ENCODE measurements around the gene DYNLT2. TPM values are rescaled to one million over a fixed set of nuclear protein-coding genes. Genes with fewer than 3 reads are reported as not detected.
"Not testable (repeated sequence)": the region's sequence is repeated elsewhere in the genome, so short reads cannot be mapped to it uniquely, and the experiment has no call there.

DYNLT2 gene
- polyA plus RNA-seq, 2 donors: 1.3 to 2.7 TPM

- H3K36me3 ChIP-seq (ENCODE audit: control insufficient read depth in 2 of 2, insufficient read depth in 2 of 2, low read length in 1 of 2): peaks cover 23 to 31% of the 10 kb centered on the region in 2 donors
- no peaks in the 10 kb centered on the region for H3K27me3 ChIP-seq (ENCODE audit: control insufficient read depth in 1 of 2, insufficient read depth in 2 of 2, low read length in 2 of 2)
- WGBS, 2 donors: 92% methylated on average over 10 of the region's 10 CpGs
- H3K27ac ChIP-seq (ENCODE audit: low read depth in 2 of 2, low read length in 1 of 2): no peak overlapping the region
- H3K4me1 ChIP-seq (ENCODE audit: control insufficient read depth in 2 of 2, insufficient read depth in 2 of 2, low read length in 1 of 2): no peaks in the 10 kb centered on the region
- H3K9me3 ChIP-seq (ENCODE audit: control insufficient read depth in 2 of 2, insufficient read depth in 1 of 2, low read depth in 1 of 2, low read length in 1 of 2): no peaks in the 10 kb centered on the region
- no peak overlapping the region for H3K4me3 ChIP-seq (ENCODE audit: low read depth in 1 of 2, low read length in 2 of 2)
Observed at GRCh38 chr6:169775321-169775720, 23.9 kb upstream of the DYNLT2 start.

GRCh38 chr6:169774347-169774746, 23.0 kb upstream of the DYNLT2 start:
- H3K36me3 ChIP-seq (ENCODE audit: control insufficient read depth in 2 of 2, insufficient read depth in 2 of 2, low read length in 1 of 2): peaks cover 19 to 29% of the 10 kb centered on the region in 2 donors
- no peaks in the 10 kb centered on the region for H3K27me3 ChIP-seq (ENCODE audit: control insufficient read depth in 1 of 2, insufficient read depth in 2 of 2, low read length in 2 of 2)
- H3K27ac ChIP-seq (ENCODE audit: low read depth in 2 of 2, low read length in 1 of 2): no peak overlapping the region
- 88 to 93% methylated on average over 9 of the region's 9 CpGs for WGBS, 2 donors
- H3K4me1 ChIP-seq (ENCODE audit: control insufficient read depth in 2 of 2, insufficient read depth in 2 of 2, low read length in 1 of 2): no peaks in the 10 kb centered on the region
- H3K4me3 ChIP-seq (ENCODE audit: low read depth in 1 of 2, low read length in 2 of 2): no peak overlapping the region
- H3K9me3 ChIP-seq (ENCODE audit: control insufficient read depth in 2 of 2, insufficient read depth in 1 of 2, low read depth in 1 of 2, low read length in 1 of 2): no peaks in the 10 kb centered on the region

- Histone ChIP-seq H3K4me1 (ENCODE audit: control insufficient read depth in 2 of 2, insufficient read depth in 2 of 2, low read length in 1 of 2) (no peaks in the 10 kb centered on the region), H3K27ac (ENCODE audit: low read depth in 2 of 2, low read length in 1 of 2) (no peak overlapping the region), H3K9me3 (ENCODE audit: control insufficient read depth in 2 of 2, insufficient read depth in 1 of 2, low read depth in 1 of 2, low read length in 1 of 2) (no peaks in the 10 kb centered on the region), H3K36me3 (ENCODE audit: control insufficient read depth in 2 of 2, insufficient read depth in 2 of 2, low read length in 1 of 2) (peaks cover 24 to 25% of the 10 kb centered on the region in 2 donors), H3K4me3 (ENCODE audit: low read depth in 1 of 2, low read length in 2 of 2) (no peak overlapping the region), H3K27me3 (ENCODE audit: control insufficient read depth in 1 of 2, insufficient read depth in 2 of 2, low read length in 2 of 2) (no peaks in the 10 kb centered on the region)
- WGBS, 2 donors: 94 to 95% methylated on average over 13 of the region's 13 CpGs
Observed at GRCh38 chr6:169766921-169767736, 15.8 kb upstream of the DYNLT2 start.

- Histone ChIP-seq H3K4me3 (ENCODE audit: low read depth in 1 of 2, low read length in 2 of 2) (no peak overlapping the region), H3K27ac (ENCODE audit: low read depth in 2 of 2, low read length in 1 of 2) (no peak overlapping the region), H3K4me1 (ENCODE audit: control insufficient read depth in 2 of 2, insufficient read depth in 2 of 2, low read length in 1 of 2) (no peaks in the 10 kb centered on the region), H3K36me3 (ENCODE audit: control insufficient read depth in 2 of 2, insufficient read depth in 2 of 2, low read length in 1 of 2) (peaks cover 20% of the 10 kb centered on the region in 2 donors), H3K27me3 (ENCODE audit: control insufficient read depth in 1 of 2, insufficient read depth in 2 of 2, low read length in 2 of 2) (no peaks in the 10 kb centered on the region), H3K9me3 (ENCODE audit: control insufficient read depth in 2 of 2, insufficient read depth in 1 of 2, low read depth in 1 of 2, low read length in 1 of 2) (no peaks in the 10 kb centered on the region)
- 72 to 73% methylated on average over 5 of the region's 5 CpGs for WGBS, 2 donors
Observed at GRCh38 chr6:169766232-169766631, 14.9 kb upstream of the DYNLT2 start.

GRCh38 chr6:169765789-169766188, 14.4 kb upstream of the DYNLT2 start:
- 91 to 94% methylated on average over 10 of the region's 10 CpGs for WGBS, 2 donors
- H3K4me1 ChIP-seq (ENCODE audit: control insufficient read depth in 2 of 2, insufficient read depth in 2 of 2, low read length in 1 of 2); H3K9me3 ChIP-seq (ENCODE audit: control insufficient read depth in 2 of 2, insufficient read depth in 1 of 2, low read depth in 1 of 2, low read length in 1 of 2); H3K4me3 ChIP-seq (ENCODE audit: low read depth in 1 of 2, low read length in 2 of 2); H3K27ac ChIP-seq (ENCODE audit: low read depth in 2 of 2, low read length in 1 of 2); H3K27me3 ChIP-seq (ENCODE audit: control insufficient read depth in 1 of 2, insufficient read depth in 2 of 2, low read length in 2 of 2): not testable (repeated sequence)
- H3K36me3 ChIP-seq (ENCODE audit: control insufficient read depth in 2 of 2, insufficient read depth in 2 of 2, low read length in 1 of 2): peaks cover 20% of the 10 kb centered on the region in 2 donors

GRCh38 chr6:169763881-169764280, 12.5 kb upstream of the DYNLT2 start:
- Histone ChIP-seq H3K9me3 (ENCODE audit: control insufficient read depth in 2 of 2, insufficient read depth in 1 of 2, low read depth in 1 of 2, low read length in 1 of 2) (no peaks in the 10 kb centered on the region), H3K4me3 (ENCODE audit: low read depth in 1 of 2, low read length in 2 of 2) (no peak overlapping the region), H3K36me3 (ENCODE audit: control insufficient read depth in 2 of 2, insufficient read depth in 2 of 2, low read length in 1 of 2) (peaks cover 19 to 20% of the 10 kb centered on the region in 2 donors), H3K27me3 (ENCODE audit: control insufficient read depth in 1 of 2, insufficient read depth in 2 of 2, low read length in 2 of 2) (no peaks in the 10 kb centered on the region), H3K4me1 (ENCODE audit: control insufficient read depth in 2 of 2, insufficient read depth in 2 of 2, low read length in 1 of 2) (no peaks in the 10 kb centered on the region), H3K27ac (ENCODE audit: low read depth in 2 of 2, low read length in 1 of 2) (no peak overlapping the region)
- 85 to 88% methylated on average over 10 of the region's 10 CpGs for WGBS, 2 donors

- Histone ChIP-seq H3K27ac (ENCODE audit: low read depth in 2 of 2, low read length in 1 of 2) (no peak overlapping the region), H3K4me3 (ENCODE audit: low read depth in 1 of 2, low read length in 2 of 2) (no peak overlapping the region), H3K36me3 (ENCODE audit: control insufficient read depth in 2 of 2, insufficient read depth in 2 of 2, low read length in 1 of 2) (peaks cover 18 to 20% of the 10 kb centered on the region in 2 donors), H3K4me1 (ENCODE audit: control insufficient read depth in 2 of 2, insufficient read depth in 2 of 2, low read length in 1 of 2) (no peaks in the 10 kb centered on the region), H3K9me3 (ENCODE audit: control insufficient read depth in 2 of 2, insufficient read depth in 1 of 2, low read depth in 1 of 2, low read length in 1 of 2) (no peaks in the 10 kb centered on the region), H3K27me3 (ENCODE audit: control insufficient read depth in 1 of 2, insufficient read depth in 2 of 2, low read length in 2 of 2) (no peaks in the 10 kb centered on the region)
- WGBS, 2 donors: 70 to 72% methylated on average over 10 of the region's 10 CpGs
Observed at GRCh38 chr6:169763308-169763707, 11.9 kb upstream of the DYNLT2 start.

- Histone ChIP-seq H3K36me3 (ENCODE audit: control insufficient read depth in 2 of 2, insufficient read depth in 2 of 2, low read length in 1 of 2) (peaks cover 1 to 5% of the 10 kb centered on the region in 2 donors), H3K27ac (ENCODE audit: low read depth in 2 of 2, low read length in 1 of 2) (no peak overlapping the region)
- 87 to 88% methylated on average over 6 of the region's 6 CpGs for WGBS, 2 donors
Observed at GRCh38 chr6:169755162-169755561, 3.8 kb upstream of the DYNLT2 start.

GRCh38 chr6:169752074-169752623, 777 bp upstream of the DYNLT2 start:
- peak overlapping the region; percentile 96 for H3K27ac ChIP-seq (ENCODE audit: low read depth in 2 of 2, low read length in 1 of 2)
- peaks cover 0 to 2% of the 10 kb centered on the region in 2 donors for H3K36me3 ChIP-seq (ENCODE audit: control insufficient read depth in 2 of 2, insufficient read depth in 2 of 2, low read length in 1 of 2)
- peak overlapping the region; percentile 94 to 96 for H3K4me3 ChIP-seq (ENCODE audit: low read depth in 1 of 2, low read length in 2 of 2)
- no peaks in the 10 kb centered on the region for H3K9me3 ChIP-seq (ENCODE audit: control insufficient read depth in 2 of 2, insufficient read depth in 1 of 2, low read depth in 1 of 2, low read length in 1 of 2)
- H3K4me1 ChIP-seq (ENCODE audit: control insufficient read depth in 2 of 2, insufficient read depth in 2 of 2, low read length in 1 of 2): no peaks in the 10 kb centered on the region
- no peaks in the 10 kb centered on the region for H3K27me3 ChIP-seq (ENCODE audit: control insufficient read depth in 1 of 2, insufficient read depth in 2 of 2, low read length in 2 of 2)
- WGBS, 2 donors: 7 to 8% methylated on average over 19 of the region's 19 CpGs

More at GRCh38 chr6:169755162-169755561, 3.8 kb upstream of the DYNLT2 start:
- Histone ChIP-seq H3K9me3 (ENCODE audit: control insufficient read depth in 2 of 2, insufficient read depth in 1 of 2, low read depth in 1 of 2, low read length in 1 of 2) (no peaks in the 10 kb centered on the region), H3K27me3 (ENCODE audit: control insufficient read depth in 1 of 2, insufficient read depth in 2 of 2, low read length in 2 of 2) (no peaks in the 10 kb centered on the region), H3K4me1 (ENCODE audit: control insufficient read depth in 2 of 2, insufficient read depth in 2 of 2, low read length in 1 of 2) (no peaks in the 10 kb centered on the region), H3K4me3 (ENCODE audit: low read depth in 1 of 2, low read length in 2 of 2) (no peak overlapping the region)

- Histone ChIP-seq H3K27me3 (ENCODE audit: control insufficient read depth in 1 of 2, insufficient read depth in 2 of 2, low read length in 2 of 2) (no peaks in the 10 kb centered on the region), H3K27ac (ENCODE audit: low read depth in 2 of 2, low read length in 1 of 2) (no peak overlapping the region), H3K4me3 (ENCODE audit: low read depth in 1 of 2, low read length in 2 of 2) (no peak overlapping the region), H3K4me1 (ENCODE audit: control insufficient read depth in 2 of 2, insufficient read depth in 2 of 2, low read length in 1 of 2) (no peaks in the 10 kb centered on the region), H3K36me3 (ENCODE audit: control insufficient read depth in 2 of 2, insufficient read depth in 2 of 2, low read length in 1 of 2) (no peaks in the 10 kb centered on the region), H3K9me3 (ENCODE audit: control insufficient read depth in 2 of 2, insufficient read depth in 1 of 2, low read depth in 1 of 2, low read length in 1 of 2) (no peaks in the 10 kb centered on the region)
- WGBS, 2 donors: 77 to 78% methylated on average over 1 of the region's 1 CpG
Observed at GRCh38 chr6:169746556-169746955, 4.8 kb downstream of the DYNLT2 start.

All from esophagus (tissue), 2 donors.